OCI-M2 (cell line): ENCODE measurements around the gene ZNF622.
"Not testable (repeated sequence)": the region's sequence is repeated elsewhere in the genome, so short reads cannot be mapped to it uniquely, and the experiment has no call there.

Experiments used
- DNase-seq: peaks from one replicate; lab custom pipeline; 2025; ENCODE audit not compliant: unreplicated experiment; lab: John Stamatoyannopoulos, UW

The ZNF622 gene

DNA sequence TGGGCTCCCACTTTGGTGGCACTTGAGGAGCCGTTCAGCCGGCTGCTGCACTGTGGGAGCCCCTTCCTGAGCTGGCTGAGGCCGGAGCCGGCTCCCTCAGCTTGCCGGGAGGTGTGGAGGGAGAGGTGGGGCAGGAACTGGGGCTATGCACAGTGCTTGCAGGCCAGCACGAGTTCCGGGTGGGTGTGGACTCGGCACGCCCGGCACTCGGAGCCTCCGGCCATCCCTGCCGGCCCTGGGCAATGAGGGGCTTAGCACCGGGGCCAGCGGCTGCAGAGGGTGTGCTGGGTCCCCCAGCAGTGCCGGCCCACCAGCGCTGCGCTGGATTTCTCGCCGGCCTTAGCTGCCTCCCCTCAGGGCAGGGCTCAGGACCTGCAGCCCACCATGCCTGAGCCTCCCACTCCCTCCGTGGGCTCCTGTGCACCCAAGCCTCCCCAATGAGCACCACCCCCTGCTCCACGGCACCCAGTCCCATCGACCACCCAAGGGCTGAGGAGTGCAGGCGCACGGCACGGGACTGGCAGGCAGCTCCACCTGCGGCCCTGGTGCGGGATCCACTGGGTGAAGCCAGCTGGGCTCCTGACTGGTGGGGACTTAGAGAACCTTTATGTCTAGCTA is 29.4 kb downstream of the ZNF622 start:
- not testable (repeated sequence) for DNase-seq

- DNase-seq, result no peak
Measured at GRCh38 chr5:16431490-16431889, 34.1 kb downstream of the ZNF622 start.

GRCh38 chr5:16430349-16431089 is 35.1 kb downstream of the ZNF622 start:
- no peak for DNase-seq

DNA sequence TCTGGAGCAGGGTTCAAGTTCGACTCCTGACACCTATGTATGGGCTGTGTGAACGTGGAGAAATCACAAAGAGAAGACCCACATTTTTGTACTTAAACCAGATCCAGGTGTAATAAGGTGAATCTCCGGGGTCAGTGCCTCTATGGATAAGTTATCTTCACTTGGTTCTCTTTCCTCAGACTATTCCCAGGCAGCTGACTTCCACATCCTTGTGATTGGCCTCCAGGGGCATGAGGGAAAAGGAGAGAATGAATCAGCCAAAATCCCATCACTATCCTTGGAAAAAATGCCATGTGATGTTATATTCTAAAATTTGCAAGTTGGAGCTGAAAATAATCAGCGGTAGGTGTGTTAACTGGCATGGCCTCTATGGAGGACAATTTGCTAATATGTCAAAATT is 37.2 kb downstream of the ZNF622 start:
- no peak for DNase-seq

DNA sequence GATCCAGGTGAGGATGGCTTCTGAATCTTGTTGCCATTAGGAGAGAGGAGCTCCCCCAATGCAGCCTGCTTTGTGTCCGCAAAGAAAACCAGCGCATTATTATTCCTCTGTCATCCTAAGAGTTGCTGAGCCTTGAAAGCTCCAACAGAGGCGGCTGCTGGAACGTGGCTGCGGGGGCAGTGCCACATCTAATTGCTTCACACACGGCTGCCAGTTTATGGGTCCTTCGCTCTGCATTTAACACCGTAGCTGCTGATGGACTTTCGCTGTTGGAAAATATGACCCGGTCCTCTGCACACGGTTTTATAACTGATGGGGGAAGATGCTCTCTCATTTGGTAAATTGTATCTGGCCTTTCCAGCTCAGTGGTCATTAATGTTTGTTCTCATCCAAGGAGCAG is 38.0 kb downstream of the ZNF622 start:
- DNase-seq, result no peak

DNA sequence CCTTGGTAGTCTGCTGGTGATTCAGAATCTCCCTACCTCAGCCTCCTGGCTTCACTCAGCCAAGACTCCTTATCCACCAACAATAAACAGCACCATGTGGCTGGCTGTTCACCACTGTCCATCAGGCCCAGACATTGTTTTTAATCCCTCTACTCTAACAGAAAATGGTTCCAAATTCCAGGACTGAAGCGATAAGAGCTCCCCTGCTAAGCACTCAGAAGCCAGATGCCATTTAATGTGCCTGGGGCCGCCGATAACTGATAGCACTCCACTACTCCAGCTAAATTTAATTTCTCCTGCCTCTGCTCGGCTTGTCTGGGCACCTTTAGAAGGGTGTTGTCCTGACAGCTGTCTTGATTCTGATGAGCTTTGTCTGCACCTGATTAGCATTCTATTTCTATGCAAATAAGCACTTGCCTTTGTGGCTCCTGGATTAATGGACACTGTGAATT is 47.1 kb downstream of the ZNF622 start:
- DNase-seq, result peak; percentile 12

DNA sequence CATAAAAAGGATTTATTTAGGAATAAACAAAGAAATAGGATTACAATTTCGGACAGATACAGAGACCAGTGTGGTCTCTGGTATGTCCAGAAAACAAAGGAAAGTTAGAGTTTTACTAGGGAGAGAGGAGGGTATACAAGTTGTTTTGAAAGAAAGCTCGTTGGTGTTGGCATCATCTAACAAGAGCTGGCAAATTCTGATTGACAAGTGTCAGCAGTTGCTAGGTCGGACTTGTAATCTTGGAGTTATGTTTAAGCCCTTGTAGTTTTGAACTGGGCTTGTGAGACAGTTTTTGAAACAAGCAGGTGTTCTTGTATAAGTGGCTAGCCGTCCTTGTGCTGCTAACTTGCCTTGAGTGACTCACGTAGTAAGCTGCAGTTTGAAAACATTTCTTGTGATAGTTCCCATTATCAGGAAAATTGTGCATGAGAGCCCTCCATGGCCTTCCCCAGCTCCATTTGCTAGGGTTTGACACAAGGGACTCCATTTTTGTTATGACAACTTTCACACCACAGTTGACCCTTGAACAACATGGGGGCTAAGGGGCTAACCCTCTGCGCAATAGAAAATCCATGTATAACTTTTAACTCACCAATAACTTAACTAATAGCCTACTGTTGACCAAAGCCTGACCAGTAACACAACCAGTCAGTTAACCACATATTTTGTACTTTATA is 48.1 kb downstream of the ZNF622 start:
- DNase-seq, result no peak

GRCh38 chr5:16414861-16415260 is 50.7 kb downstream of the ZNF622 start:
- no peak for DNase-seq

DNA sequence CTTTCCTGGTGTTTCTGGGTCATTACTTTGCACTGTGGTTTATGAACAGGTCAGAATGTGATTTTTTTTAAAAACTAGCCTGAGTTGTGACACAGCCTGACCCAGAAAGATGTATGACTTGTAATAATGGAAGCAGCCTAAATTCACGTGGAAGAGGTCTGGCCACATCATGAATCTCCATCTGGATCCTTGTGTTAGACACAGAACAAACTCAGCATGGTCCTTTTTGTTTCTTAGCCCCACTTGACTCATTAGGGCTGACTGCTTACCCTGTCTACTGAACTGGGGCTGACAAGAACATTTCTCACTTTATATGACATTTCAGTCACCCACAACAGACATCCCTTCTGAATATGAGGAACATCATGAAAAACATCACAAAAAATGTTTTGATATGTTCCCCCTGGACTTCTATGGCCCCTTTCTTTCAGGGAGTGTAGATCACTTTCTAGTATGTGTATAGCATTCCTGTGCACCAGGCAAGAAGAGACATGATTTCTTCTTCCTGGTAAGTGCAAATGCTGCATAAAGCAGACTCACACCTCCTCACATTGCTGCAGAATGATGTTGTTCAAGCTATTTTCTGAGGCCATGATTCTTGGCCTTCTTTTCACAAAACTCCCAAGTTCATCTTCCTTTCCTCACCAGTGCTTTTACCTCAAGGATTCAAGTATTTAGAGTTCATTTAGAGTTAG is 52.3 kb downstream of the ZNF622 start:
- no peak for DNase-seq

GRCh38 chr5:16412556-16412955 is 53.0 kb downstream of the ZNF622 start:
- no peak for DNase-seq

DNA sequence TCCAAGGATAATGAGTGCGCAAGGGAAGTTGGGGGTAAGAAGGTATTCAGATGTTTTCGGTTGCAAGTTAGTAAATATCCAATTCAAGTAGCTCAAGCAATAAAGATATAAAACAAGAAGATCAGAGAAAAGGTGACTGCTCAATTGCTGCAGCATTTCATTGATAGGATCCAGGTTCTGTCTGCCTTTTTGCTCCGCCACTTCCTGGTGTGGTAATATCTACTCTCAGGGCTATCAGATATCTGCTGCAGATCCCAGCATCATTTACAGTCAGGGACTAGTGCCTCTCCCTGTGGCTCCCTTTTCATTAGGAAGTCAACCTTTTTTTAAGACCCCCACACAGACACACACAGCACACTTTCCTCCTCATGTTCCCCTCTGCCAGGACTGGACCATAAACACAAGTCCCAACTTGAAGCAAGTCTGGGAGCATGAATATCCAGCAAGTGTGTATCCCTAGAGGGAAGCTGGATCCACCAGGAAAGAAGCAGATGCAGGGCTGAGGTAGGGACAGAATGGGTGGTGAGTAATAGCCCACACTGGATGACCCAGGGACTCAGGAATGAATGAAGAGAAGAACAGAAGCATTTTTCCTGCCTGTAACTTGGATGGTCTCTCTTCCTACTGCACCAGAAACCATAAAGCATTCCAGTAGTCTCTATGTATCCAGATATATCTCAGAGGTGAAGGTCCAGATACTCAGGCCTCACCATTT is 53.7 kb downstream of the ZNF622 start:
- no peak for DNase-seq

- no peak for DNase-seq
Measured at GRCh38 chr5:16411235-16411634, 54.4 kb downstream of the ZNF622 start.

- DNase-seq, result no peak
Measured at GRCh38 chr5:16410338-16410737, 55.3 kb downstream of the ZNF622 start.

DNA sequence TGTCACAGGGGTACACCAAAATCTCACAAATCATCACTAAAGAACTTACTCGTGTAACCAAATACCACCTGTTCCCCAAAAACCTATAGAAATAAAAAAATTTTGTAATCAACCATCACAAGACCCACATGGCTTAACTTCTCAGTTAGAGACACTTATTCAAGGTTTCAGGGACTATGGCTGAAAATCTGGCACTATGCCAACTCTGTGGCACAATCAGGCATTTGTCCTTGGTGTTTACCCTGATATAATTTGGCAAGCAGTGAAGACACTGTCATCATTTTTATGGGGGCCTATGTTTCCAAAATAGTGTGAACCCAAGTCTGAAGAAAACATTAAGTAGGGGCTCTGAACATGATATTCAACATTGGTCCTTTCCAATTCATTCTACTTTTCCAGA is 59.0 kb downstream of the ZNF622 start:
- DNase-seq, result no peak

DNA sequence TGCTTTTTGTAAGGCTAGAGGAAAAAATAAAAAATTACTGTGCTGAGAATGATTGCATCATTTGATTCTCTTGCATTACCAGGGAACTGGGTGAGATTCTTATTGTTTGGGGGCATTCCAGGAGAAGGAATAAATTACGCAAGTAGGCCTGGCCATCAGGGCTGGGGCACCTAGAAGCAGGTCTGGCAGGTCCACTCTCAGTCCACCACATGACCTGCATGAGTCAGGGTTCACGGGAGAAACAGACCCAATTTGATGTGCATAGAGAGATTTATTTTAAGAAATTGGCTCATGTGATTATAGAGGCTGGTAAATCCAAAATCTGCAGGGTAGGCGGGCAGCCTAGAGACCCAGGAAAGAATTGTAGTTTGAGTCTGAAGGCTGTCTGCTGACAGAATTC is 59.6 kb downstream of the ZNF622 start:
- DNase-seq, result no peak
